GM11168 (cell line): ENCODE results near the gene ROR2.

Source experiments
- in situ Hi-C: fragments of 300-500 bp; cut with MboI; formaldehyde crosslinking; loops from one replicate; pipeline ENCODE4 v1.12.0; 2022; ENCODE audit warnings: low sequenced_read_pairs; ENCODE audit not compliant: unreplicated experiment

ROR2 gene

GRCh38 chr9:91732187-91733005 is 217.6 kb downstream of the ROR2 start:
- in situ Hi-C loops: no loop called here

- in situ Hi-C loops: no loop called here
These were observed 219.2 kb downstream of the ROR2 start for GRCh38 chr9:91730806-91731205.

GRCh38 chr9:91729558-91729842 is 220.5 kb downstream of the ROR2 start:
- in situ Hi-C loops: no loop called here

GRCh38 chr9:91727972-91728371 is 222.1 kb downstream of the ROR2 start:
- in situ Hi-C loops: no loop called here

GRCh38 chr9:91727316-91727861 is 222.6 kb downstream of the ROR2 start:
- in situ Hi-C loops: no loop called here

DNA sequence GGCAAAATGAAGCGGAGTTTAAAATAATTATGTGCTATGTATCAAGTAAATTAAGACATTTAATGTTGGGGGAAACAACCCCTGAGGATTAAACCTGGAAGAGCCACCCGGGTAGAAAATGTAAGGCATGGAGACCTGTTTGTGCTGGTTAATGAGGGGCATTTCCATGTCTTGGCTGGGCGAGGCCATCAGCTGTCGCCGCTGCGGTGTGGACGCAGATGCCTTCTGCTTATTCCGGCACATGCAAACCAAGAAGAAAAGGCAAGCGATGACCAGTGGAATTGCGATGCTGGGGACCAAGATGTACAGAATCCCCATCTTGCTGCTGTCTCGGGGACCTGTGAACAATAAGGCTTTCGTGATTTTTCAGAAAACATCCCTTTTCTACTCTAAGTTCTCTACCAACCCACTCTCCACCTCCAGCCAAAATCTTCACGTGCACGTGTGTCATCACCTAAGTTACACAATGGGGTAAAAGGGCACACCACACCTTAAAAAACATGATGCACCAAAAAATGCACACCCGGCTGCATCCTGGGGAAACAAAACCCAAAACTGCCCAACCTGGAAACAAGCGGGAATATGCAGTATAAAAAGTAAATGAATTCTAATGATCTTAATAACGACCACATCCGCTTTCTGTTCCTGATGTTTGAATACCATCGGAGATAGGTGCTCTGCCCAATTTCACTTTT is 223.5 kb downstream of the ROR2 start:
- in situ Hi-C loops: no loop called here

DNA sequence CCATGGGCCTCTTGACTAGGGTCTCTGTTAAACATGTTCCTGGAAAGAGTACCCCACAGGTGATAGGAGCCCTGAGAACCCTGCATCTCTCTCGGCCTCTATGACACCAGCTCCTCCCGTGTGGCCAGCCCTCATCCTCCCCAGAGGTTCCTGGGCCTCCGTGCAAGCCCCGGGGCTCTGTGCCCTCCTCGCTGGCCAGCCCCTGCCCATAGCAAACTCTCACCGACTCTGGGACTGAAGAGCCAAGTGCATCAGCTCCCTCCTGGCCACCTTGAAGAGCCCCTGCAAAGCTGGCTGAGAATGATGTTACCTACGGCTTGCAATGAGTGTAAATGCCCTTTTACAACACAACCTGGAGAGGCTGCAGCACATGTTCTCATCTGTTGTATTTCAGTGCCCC is 224.4 kb downstream of the ROR2 start:
- in situ Hi-C loops: no loop called here

DNA sequence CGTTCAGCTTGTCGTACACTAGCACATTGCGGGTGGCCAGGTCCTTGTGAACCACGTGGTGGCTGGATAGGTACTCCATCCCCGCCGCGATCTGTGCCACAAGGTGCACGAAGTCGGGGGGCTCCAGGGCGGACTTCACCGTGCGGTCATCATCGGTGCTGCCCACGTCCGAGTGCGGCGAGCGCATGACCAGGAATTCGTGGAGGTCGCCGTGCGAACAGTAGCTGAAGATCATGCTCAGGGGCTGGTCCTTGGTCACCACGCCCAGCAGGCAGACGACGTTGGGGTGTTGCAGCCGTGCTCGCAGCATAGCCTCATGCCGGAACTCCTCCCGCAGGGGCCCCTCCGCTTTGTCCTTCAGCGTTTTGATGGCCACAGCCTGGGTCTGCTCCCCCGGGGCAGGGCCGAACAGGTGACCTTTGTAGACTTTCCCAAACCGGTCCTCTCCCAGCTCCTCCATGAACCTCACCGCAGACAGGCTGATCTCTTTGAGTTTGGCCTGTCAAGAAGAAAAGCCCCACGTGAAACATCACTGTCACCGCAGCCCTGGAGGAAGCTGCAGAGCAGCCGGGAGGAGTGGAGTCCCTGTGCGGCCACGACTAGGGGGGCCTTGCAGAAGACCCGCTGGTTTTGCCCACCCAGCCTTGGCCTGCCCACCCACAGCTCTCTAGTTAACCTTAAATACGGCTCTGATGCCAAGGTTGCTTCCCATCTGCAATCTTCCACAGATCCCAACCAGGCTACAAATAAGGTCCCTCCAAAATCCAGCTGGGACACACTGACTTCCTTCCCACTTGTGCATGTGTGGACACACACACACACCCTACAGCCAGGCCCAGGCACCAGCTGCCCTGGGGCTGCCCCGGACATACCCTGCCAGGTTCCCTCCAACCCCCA is 225.2 kb downstream of the ROR2 start:
- in situ Hi-C loops: no loop called here

DNA sequence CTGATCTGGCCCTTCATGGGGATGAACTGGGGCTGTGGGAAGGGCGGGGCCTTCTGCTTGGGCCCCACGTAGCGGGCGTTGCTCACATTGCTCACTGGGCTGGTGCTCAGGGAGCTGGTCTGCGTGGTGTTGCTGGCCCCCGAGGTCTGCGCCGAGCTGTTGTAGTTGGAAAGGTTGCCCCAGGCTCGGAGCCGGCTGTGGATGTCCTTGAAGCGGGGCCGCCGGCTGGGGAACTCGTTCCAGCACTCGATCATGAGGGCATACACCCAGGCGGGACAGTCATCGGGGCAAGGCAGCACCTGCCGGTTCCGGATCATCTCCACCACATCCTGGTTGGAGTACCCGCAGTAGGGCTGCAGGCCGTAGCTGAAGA is 226.0 kb downstream of the ROR2 start:
- in situ Hi-C loops: no loop called here

- in situ Hi-C loops: no loop called here
These were observed 226.5 kb downstream of the ROR2 start for GRCh38 chr9:91723420-91724067.

DNA sequence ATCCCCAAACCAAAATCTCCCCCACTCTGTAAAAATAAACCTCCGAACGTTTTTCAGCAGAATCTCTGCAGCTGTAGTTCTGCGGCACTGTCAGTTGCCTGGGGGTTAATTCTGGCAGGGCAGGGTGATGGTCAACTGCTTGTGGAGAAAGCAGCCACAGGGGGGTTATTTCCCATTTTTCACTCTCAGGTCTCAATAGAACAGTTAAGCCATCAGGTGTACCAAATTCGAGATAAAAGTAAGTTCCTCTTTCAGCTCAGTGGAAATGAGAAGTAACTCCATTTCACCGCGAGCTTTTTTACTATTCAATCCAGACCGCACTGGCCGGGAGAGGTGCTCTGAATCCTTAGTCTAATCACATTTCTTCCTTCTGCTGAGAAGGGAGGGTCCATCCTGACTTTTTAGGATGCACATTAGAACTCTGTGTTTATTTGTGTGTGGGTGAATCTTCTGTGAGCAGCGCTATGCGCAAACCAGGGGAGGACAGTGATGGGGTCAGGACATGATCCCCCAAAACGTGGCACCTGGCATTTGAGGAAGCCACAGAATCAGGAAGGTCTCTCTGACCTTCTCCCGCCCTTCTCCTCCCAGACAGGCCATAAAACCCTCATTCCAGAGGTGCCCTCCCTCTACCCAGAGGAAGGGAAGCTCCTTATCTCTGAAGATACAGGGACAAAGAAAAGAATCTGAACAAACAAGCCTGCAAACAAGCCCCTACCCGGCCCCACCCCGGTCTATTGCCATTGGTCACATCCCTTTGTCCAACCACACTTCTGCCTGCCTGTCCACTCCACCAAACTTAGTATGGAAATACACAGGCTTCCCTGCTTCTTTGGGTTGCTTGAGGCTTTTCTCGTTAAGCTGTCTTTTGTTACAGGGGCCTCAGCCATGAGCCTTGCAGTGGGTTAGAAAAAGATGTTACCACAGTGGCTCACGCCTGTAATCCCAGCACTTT is 229.0 kb downstream of the ROR2 start:
- in situ Hi-C loops: no loop called here

DNA sequence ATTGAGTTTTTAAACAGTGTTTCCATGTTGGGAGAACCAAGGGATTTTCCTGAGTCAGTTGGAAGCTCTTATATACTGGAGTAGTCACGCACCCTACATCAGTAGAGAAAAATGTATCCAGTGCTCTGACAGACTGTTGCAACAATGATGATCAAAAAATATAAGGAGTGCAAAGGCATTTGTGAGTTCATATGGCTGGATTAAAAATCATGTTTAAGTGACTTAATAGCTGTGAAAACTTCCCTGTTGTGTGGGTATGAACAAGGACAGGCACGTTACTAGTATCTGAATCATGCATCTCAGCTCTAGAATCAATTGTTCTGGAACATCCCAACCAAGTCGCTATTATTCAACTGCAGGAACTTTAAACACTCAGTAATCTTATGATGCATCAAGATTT is 229.7 kb downstream of the ROR2 start:
- in situ Hi-C loops: no loop called here

GRCh38 chr9:91718071-91718470 is 232.0 kb downstream of the ROR2 start:
- in situ Hi-C loops: no loop called here

GRCh38 chr9:91716815-91717214 is 233.2 kb downstream of the ROR2 start:
- in situ Hi-C loops: no loop called here

GRCh38 chr9:91716239-91716638 is 233.8 kb downstream of the ROR2 start:
- in situ Hi-C loops: no loop called here

DNA sequence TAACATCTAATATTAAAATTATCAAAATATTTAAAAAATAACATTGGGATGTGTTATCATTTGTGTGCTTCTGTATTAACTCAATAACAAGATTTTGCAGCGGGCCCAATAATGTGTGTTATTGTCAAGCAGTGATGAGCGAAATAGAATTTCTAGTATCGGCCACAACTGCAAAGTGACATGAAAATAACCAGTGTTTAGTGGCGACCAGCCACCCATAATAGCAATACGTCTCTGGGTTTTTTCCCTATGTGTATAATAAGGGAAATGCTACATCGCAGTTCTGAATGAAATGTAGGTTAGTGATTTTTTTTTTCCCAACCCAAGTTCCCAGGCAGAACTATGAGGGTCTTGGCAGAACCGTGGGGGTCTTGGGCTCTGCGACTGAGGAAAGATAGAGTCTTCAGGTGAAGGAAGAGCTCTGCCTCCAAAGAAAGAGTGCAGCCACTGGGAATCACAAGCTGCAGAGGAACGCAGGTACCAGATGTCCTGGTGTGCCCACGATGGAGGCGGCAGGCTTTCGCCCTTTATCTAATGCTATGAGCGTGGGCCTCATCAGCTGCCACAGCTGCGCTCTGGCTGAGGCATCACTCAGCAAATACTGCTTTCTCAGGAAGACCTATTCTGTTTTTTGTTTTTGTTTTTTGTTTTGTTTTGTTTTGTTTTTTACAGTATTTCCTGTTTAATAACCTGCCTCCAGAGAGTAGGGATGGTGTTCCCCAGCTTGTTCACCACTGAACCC is 235.0 kb downstream of the ROR2 start:
- in situ Hi-C loops: no loop called here

DNA sequence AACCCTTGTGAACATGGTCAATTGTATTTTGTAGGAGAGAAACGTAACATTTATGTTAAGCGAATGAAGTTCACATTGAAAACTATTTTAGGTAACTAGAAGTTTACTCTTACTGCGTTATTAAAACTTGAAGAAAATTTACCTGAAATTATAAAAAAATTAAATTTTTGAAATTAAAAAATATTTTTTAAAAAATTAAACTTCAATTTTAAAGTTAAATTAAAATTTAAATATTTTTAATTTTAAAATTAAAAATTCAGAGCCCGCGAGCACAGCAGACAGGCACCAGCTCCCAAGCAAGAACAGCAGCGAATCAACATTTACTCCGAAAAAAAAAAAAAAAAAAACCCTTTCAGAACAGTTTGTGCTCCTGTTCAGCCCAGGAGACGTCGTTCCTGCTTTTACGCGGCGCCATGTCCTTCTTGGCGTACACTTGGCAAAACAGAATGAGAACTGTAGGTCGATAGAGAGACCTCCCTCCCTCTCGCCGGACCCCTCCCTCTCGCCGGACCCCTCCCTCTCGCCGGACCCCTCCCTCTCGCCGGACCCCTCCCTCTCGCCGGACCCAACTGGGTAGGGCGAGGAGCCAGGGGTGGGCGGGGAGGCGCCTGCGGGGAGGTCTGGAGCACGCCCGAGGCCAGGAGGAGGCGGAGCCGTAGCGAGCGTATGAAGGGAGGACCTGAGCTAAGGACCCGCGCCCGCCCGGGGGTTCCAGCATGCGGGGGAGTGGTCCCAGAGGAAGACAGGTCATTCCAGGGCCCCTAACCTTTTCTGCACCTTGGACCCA is 235.8 kb downstream of the ROR2 start:
- in situ Hi-C loops: no loop called here

GRCh38 chr9:91712811-91713210 is 237.2 kb downstream of the ROR2 start:
- in situ Hi-C loops: no loop called here
